ENCODE data around the gene ADSS1.

DNA sequence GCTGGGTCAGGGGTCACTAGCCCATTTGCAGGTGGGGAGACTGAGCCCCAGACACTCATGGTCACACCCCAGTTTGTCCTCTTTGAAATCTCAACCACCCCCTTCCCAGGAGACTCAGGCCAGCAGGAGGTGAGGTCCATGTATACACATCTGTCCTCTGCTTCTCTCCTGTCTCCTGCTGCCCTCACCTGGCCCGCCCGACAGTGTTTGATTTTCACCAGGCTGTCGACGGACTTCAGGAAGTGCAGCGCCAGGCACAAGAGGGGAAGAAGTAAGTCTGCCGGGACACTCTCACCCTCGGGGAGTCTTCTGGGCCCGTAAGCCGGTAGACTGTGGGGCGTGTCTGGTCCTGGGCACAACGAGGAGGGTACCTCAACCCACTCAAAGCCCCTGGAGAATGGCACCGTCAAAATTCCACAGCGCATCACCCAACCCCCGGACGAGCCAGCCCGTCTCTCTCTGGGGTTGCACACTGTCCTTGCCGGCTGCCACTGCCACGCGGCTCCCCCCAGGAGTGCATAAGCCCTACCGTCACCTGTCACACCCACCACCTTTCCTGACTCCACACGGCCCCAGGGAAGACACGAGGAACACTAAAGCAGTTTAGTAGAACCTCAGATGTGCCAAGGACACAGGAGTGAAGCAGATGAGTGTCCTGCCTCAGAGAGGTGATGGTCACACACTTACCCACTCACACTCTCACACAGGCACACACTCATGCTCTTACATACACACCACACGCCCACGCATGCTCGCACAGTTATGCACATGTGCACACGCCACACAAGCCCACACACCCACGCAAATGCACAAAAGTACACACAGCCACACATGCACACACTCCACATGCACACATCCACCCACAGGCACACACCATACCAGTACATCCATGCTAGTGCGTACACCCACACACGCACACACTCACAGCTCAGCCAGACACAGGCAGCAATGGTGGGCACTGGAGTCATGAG is 15.8 kb downstream of the ADSS1 start:
- no peak for TF ChIP-seq CTCF (IDR thresholded peaks at IDR 0.05)
- TF ChIP-seq ZFX (IDR thresholded peaks at IDR 0.05; ENCODE audit: borderline replicate concordance): no peak
